ENCODE data around the gene ATXN1.

Gene ATXN1

GRCh38 chr6:16377470-16377869, 383.8 kb downstream of the ATXN1 start:
- TF ChIP-seq CTCF (IDR thresholded peaks at IDR 0.05; ENCODE audit: control extremely low read depth, extremely low read depth, low read depth, missing control alignments), result no peak
- CTCF ChIA-PET, result interaction anchor here (1.3 to 1.7 kb wide), 4 partner anchors 11 to 393 kb away, joined by 3 to 6 read pairs (median 4); no protein-coding TSS in a partner anchor
- DNase-seq (ENCODE audit: extremely low spot score), result no peak
- POLR2A ChIA-PET, result no interaction called here

- ChIA-PET CTCF (interaction anchor here (1.1 to 1.7 kb wide), 6 partner anchors 9 to 387 kb away, joined by 3 to 6 read pairs (median 3); no protein-coding TSS in a partner anchor), POLR2A (no interaction called here)
- TF ChIP-seq CTCF (IDR thresholded peaks at IDR 0.05; ENCODE audit: control extremely low read depth, extremely low read depth, low read depth, missing control alignments), result no peak
- no peak for DNase-seq (ENCODE audit: extremely low spot score)
These were observed 385.4 kb downstream of the ATXN1 start for GRCh38 chr6:16375843-16376242.

GRCh38 chr6:16375206-16375605, 386.1 kb downstream of the ATXN1 start:
- POLR2A ChIA-PET, result interaction anchor here (0.5 kb wide), 1 partner anchor 105 kb away, joined by 6 read pairs; no protein-coding TSS in a partner anchor
- CTCF ChIA-PET, result interaction anchor here (1.0 to 1.7 kb wide), 9 partner anchors 9 to 388 kb away, joined by 3 to 6 read pairs (median 3); no protein-coding TSS in a partner anchor
- no peak for TF ChIP-seq CTCF (IDR thresholded peaks at IDR 0.05; ENCODE audit: control extremely low read depth, extremely low read depth, low read depth, missing control alignments)
- no peak for DNase-seq (ENCODE audit: extremely low spot score)

- POLR2A ChIA-PET, result interaction anchor here (0.5 kb wide), 1 partner anchor 106 kb away, joined by 6 read pairs; no protein-coding TSS in a partner anchor
- DNase-seq (ENCODE audit: extremely low spot score), result peak; percentile 40
- no peak for TF ChIP-seq CTCF (IDR thresholded peaks at IDR 0.05; ENCODE audit: control extremely low read depth, extremely low read depth, low read depth, missing control alignments)
- CTCF ChIA-PET, result interaction anchor here (1.0 to 1.7 kb wide), 10 partner anchors 10 to 388 kb away, joined by 3 to 6 read pairs (median 3); no protein-coding TSS in a partner anchor
These were observed 386.6 kb downstream of the ATXN1 start for GRCh38 chr6:16374461-16375200.

- CTCF ChIA-PET, result interaction anchor here (1.3 to 1.7 kb wide), 4 partner anchors 15 to 35 kb away, joined by 3 to 6 read pairs (median 3); no protein-coding TSS in a partner anchor
- TF ChIP-seq CTCF (IDR thresholded peaks at IDR 0.05; ENCODE audit: control extremely low read depth, extremely low read depth, low read depth, missing control alignments), result no peak
- DNase-seq (ENCODE audit: extremely low spot score), result no peak
- POLR2A ChIA-PET, result no interaction called here
These were observed 387.2 kb downstream of the ATXN1 start for GRCh38 chr6:16374016-16374415.

- no peak for TF ChIP-seq CTCF (IDR thresholded peaks at IDR 0.05; ENCODE audit: control extremely low read depth, extremely low read depth, low read depth, missing control alignments)
- no peak for DNase-seq (ENCODE audit: extremely low spot score)
- CTCF ChIA-PET, result interaction anchor here (0.9 to 3.9 kb wide), 2 partner anchors 37 to 40 kb away, joined by 3 to 16 read pairs; no protein-coding TSS in a partner anchor
- POLR2A ChIA-PET, result no interaction called here
These were observed 389.1 kb downstream of the ATXN1 start for GRCh38 chr6:16372029-16372776.

Measured in GM10248 (cell line).